Type B pancreatic cell (in vitro differentiated cells): ENCODE measurements around the gene H19. TPM values are rescaled to one million over a fixed set of nuclear protein-coding genes. Genes with fewer than 3 reads are reported as not detected.

Experiments used
- DNase-seq: peaks from one replicate; pipeline ENCODE4 v3.0.0; 2021; ENCODE audit warnings: mixed read lengths; ENCODE audit not compliant: unreplicated experiment; ENCODE audit errors: extremely low spot score
- H3K27ac Mint-ChIP-seq: 2 replicates; pipeline ENCODE4 v1.8.0; 2021; ENCODE audit warnings: mild to moderate bottlenecking, mixed read lengths
- H3K27me3 Mint-ChIP-seq: 2 replicates; pipeline ENCODE4 v1.8.0; 2021; ENCODE audit warnings: mixed read lengths
- H3K36me3 Mint-ChIP-seq: 2 replicates; pipeline ENCODE4 v1.8.0; 2021; ENCODE audit warnings: mixed read lengths
- H3K4me1 Mint-ChIP-seq: one replicate; pipeline ENCODE4 v1.8.0; 2021; ENCODE audit warnings: mixed read lengths; ENCODE audit not compliant: unreplicated experiment
- H3K4me3 Mint-ChIP-seq: 2 replicates; pipeline ENCODE4 v1.8.0; 2021; ENCODE audit warnings: mild to moderate bottlenecking, mixed read lengths
- H3K9me3 Mint-ChIP-seq: 2 replicates; pipeline ENCODE4 v1.8.0; 2021; ENCODE audit warnings: mixed read lengths
- total RNA-seq: library from RNA; stranded (reverse); gene quantifications from 2 replicates; pipeline ENCODE4 v1.2.1, GENCODE V29; 2021; ENCODE audit warnings: low replicate concordance
- TF ChIP-seq, protein P1 (sequence below): fragments of 200-600 bp; sonication (generic); conservative IDR thresholded peaks from 2 replicates; pipeline ENCODE4 v1.5.0; 2021; ENCODE audit warnings: antibody characterized with exemption, mild to moderate bottlenecking

H19 gene
- total RNA-seq, 1 donor from 2014 or later = 12,320 TPM

DNA sequence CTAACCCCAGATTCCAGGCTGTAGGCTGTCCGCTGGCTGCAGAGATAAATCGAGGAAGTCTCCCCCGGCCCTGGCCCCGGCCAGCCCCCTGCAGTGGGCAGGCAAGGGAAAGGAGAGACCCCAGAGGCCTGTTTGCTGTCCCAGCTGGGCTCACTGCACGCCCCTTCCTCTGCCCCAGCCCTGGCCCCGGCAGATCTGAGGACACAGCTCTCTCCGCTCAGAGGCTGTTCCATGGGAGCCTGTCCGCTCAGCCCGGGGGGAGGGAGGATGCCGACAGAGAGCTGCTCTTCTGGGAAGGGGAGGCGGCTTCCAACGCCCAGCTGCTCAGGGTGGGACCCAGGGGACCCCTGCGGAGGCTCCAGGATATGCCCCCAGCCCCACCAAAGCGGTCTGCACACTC lies 37.7 kb upstream of the H19 start:
- no peaks in the 10 kb centered on the region for H3K36me3 Mint-ChIP-seq

DNA sequence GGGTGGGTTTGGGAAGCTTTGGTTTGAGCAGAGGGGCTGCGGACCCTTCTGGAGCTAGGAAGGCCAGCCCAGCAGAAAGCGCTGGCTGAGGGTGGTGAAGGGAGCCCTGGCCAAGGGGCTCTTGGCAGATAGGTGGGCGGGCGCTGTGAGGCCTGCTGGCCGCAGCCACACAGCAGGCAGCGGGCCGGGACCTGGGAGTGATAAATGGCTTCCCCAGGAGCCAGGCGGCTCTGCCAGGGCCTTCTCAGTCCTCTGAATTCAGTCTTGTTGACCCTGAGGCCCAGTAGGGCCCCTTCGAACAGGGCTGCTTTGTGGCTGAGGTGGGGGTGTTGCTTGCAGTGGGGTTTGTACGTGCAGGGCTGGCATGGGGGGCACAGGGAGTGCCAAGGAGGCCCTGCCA lies 33.4 kb upstream of the H19 start:
- DNase-seq = no peak
- TF ChIP-seq, protein P1, sequence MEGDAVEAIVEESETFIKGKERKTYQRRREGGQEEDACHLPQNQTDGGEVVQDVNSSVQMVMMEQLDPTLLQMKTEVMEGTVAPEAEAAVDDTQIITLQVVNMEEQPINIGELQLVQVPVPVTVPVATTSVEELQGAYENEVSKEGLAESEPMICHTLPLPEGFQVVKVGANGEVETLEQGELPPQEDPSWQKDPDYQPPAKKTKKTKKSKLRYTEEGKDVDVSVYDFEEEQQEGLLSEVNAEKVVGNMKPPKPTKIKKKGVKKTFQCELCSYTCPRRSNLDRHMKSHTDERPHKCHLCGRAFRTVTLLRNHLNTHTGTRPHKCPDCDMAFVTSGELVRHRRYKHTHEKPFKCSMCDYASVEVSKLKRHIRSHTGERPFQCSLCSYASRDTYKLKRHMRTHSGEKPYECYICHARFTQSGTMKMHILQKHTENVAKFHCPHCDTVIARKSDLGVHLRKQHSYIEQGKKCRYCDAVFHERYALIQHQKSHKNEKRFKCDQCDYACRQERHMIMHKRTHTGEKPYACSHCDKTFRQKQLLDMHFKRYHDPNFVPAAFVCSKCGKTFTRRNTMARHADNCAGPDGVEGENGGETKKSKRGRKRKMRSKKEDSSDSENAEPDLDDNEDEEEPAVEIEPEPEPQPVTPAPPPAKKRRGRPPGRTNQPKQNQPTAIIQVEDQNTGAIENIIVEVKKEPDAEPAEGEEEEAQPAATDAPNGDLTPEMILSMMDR = no peak
- Mint-ChIP-seq H3K9me3 (no peaks in the 10 kb centered on the region), H3K27ac (no peak overlapping the region), H3K36me3 (no peaks in the 10 kb centered on the region), H3K4me1 (no peaks in the 10 kb centered on the region), H3K27me3 (no peaks in the 10 kb centered on the region), H3K4me3 (no peak overlapping the region)

More for the DNA sequence above, 37.7 kb upstream of the H19 start:
- Mint-ChIP-seq H3K4me3 (no peak overlapping the region), H3K9me3 (no peaks in the 10 kb centered on the region), H3K4me1 (no peaks in the 10 kb centered on the region), H3K27me3 (no peaks in the 10 kb centered on the region), H3K27ac (no peak overlapping the region)
- TF ChIP-seq, protein P1 = no peak
- DNase-seq = no peak

DNA sequence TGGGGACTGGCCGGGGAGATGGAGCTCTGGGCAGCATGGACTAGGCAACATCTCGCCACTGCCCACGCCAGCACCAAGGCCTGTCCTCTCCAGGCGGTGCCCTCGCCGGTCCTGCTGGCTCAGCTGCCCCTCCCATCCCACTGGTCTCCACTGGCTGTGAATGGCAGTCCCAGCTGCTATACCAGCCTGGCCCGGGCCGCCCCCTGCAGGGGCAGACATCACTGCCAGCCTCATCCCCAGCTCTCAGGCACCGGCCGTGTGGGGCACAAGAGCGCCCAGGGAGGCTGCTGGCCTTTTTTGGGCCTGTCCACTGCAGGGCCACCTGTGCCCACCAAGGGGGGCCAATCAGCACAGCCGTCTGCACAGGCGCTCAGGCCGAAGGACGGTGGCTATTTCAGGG lies 30.1 kb upstream of the H19 start:
- no peaks in the 10 kb centered on the region for H3K27me3 Mint-ChIP-seq
- H3K27ac Mint-ChIP-seq = no peak overlapping the region
- no peak overlapping the region for H3K4me3 Mint-ChIP-seq
- H3K36me3 Mint-ChIP-seq = no peaks in the 10 kb centered on the region
- no peaks in the 10 kb centered on the region for H3K4me1 Mint-ChIP-seq
- TF ChIP-seq, protein P1 = no peak
- H3K9me3 Mint-ChIP-seq = no peaks in the 10 kb centered on the region
- DNase-seq = no peak

GRCh38 chr11:2015025-2015424 lies 17.4 kb upstream of the H19 start:
- H3K4me3 Mint-ChIP-seq = no peak overlapping the region
- H3K9me3 Mint-ChIP-seq = no peaks in the 10 kb centered on the region
- H3K27ac Mint-ChIP-seq = no peak overlapping the region
- H3K36me3 Mint-ChIP-seq = no peaks in the 10 kb centered on the region
- H3K27me3 Mint-ChIP-seq = no peaks in the 10 kb centered on the region
- no peak for DNase-seq
- TF ChIP-seq, protein P1 = no peak
- no peaks in the 10 kb centered on the region for H3K4me1 Mint-ChIP-seq

- Mint-ChIP-seq H3K9me3 (no peaks in the 10 kb centered on the region), H3K27ac (no peak overlapping the region), H3K4me1 (no peaks in the 10 kb centered on the region), H3K4me3 (no peak overlapping the region), H3K27me3 (no peaks in the 10 kb centered on the region), H3K36me3 (no peaks in the 10 kb centered on the region)
- TF ChIP-seq, protein P1 = no peak
- no peak for DNase-seq
Measured at GRCh38 chr11:2012440-2012839, 14.8 kb upstream of the H19 start.

DNA sequence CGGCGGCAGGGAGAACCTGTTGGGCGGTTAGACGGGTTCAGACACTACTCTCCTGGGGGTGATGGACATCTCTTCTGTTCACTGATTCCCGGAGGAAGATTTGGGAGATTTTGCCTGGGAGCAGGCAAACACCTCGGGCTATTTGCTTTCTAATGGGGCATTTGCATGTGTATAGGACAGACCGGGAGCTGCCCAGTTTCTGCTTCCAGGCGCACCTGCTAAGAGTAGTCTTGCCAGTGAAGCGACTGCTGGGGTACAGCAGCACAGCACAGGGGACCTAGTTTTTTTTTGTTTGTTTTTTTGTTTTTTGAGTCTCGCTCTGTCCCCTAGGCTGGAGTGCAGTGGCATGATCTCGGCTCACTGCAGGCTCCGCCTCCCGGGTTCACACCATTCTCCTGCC lies 6.8 kb upstream of the H19 start:
- H3K27me3 Mint-ChIP-seq = no peaks in the 10 kb centered on the region

More for the DNA sequence above, 6.8 kb upstream of the H19 start:
- Mint-ChIP-seq H3K4me3 (no peak overlapping the region), H3K27ac (no peak overlapping the region), H3K36me3 (no peaks in the 10 kb centered on the region), H3K9me3 (no peaks in the 10 kb centered on the region), H3K4me1 (no peaks in the 10 kb centered on the region)
- TF ChIP-seq, protein P1 = no peak
- DNase-seq = no peak
